A549 (cell line): ENCODE data around the gene PCDH9.

Experiments
- HEYL ChIP-seq: fragments of 250-450 bp; sonication (Bioruptor Pico); IDR thresholded peaks from 2 replicates; pipeline ENCODE4 v1.8.0; 2021; ENCODE audit warnings: mild to moderate bottlenecking, moderate library complexity
- POLR2A ChIP-seq: IDR thresholded peaks from 2 replicates; pipeline ENCODE4 v1.6.1; 2012; ENCODE audit warnings: mild to moderate bottlenecking, low read length
- RCOR1 ChIP-seq: fragments of 150-350 bp; IDR thresholded peaks from 2 replicates; pipeline ENCODE4 v1.6.1; 2014; ENCODE audit warnings: antibody characterized with exemption, low read length, low read depth
- RFX5 ChIP-seq: fragments of 450-650 bp; IDR thresholded peaks from 2 replicates; pipeline ENCODE4 v1.7.1; 2014; ENCODE audit warnings: antibody characterized with exemption, mild to moderate bottlenecking, moderate library complexity
- RNF2 ChIP-seq: fragments of 200-600 bp; sonication (generic); IDR thresholded peaks from 2 replicates; pipeline ENCODE4 v1.6.1; 2016; ENCODE audit warnings: low read depth, mild to moderate bottlenecking, antibody characterized with exemption, moderate library complexity, borderline replicate concordance
- ZC3H11A ChIP-seq: fragments of 450-650 bp; IDR thresholded peaks from 2 replicates; pipeline ENCODE4 v1.6.1; 2014; ENCODE audit warnings: antibody characterized with exemption, mild to moderate bottlenecking
- ZFP36 ChIP-seq: fragments of 450-650 bp; IDR thresholded peaks from 2 replicates; pipeline ENCODE4 v1.6.1; 2014; ENCODE audit warnings: borderline replicate concordance; ENCODE audit not compliant: partially characterized antibody
- ZSCAN20 ChIP-seq: fragments of 250-450 bp; sonication (Bioruptor Pico); IDR thresholded peaks from 2 replicates; pipeline ENCODE4 v1.8.0; 2022; ENCODE audit warnings: mild to moderate bottlenecking, moderate library complexity
- TF ChIP-seq, protein P1 (sequence below): fragments of >200 bp; sonication (Bioruptor Twin); formaldehyde crosslinking; IDR thresholded peaks from 3 replicates; pipeline ENCODE4 v1.5.1; 2016
- TF ChIP-seq, protein P2 (sequence below): fragments of >200 bp; sonication (Bioruptor Twin); formaldehyde crosslinking; IDR thresholded peaks from 2 replicates; pipeline ENCODE4 v1.6.1; 2016
- TF ChIP-seq, protein P3 (sequence below): fragments of 200-600 bp; sonication (generic); IDR thresholded peaks from 2 replicates; pipeline ENCODE4 v1.6.1; 2016; ENCODE audit warnings: antibody characterized with exemption, mild to moderate bottlenecking, moderate library complexity
- TF ChIP-seq, protein P4 (sequence below): IDR thresholded peaks from 2 replicates; pipeline ENCODE4 v1.6.1; 2012

DNA sequence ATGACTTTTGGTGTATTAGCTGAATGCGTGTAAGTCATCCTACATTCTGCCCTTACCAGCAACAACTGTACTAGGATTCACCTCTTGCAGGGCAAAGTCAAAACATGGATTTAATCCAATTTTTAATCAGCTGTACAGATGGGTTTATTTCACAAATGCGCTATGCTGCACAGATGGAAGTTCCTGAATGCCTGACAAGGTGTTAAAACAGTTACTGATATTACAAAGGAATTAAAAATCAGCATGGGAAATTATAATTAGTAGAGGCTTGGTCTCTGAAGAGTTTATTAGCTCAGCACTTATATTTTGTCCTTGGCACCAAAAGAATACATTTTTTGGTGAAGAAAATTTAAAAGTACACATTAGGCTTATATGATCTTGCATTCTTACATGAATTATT lies 448.9 kb downstream of the PCDH9 start:
- TF ChIP-seq, protein P1, sequence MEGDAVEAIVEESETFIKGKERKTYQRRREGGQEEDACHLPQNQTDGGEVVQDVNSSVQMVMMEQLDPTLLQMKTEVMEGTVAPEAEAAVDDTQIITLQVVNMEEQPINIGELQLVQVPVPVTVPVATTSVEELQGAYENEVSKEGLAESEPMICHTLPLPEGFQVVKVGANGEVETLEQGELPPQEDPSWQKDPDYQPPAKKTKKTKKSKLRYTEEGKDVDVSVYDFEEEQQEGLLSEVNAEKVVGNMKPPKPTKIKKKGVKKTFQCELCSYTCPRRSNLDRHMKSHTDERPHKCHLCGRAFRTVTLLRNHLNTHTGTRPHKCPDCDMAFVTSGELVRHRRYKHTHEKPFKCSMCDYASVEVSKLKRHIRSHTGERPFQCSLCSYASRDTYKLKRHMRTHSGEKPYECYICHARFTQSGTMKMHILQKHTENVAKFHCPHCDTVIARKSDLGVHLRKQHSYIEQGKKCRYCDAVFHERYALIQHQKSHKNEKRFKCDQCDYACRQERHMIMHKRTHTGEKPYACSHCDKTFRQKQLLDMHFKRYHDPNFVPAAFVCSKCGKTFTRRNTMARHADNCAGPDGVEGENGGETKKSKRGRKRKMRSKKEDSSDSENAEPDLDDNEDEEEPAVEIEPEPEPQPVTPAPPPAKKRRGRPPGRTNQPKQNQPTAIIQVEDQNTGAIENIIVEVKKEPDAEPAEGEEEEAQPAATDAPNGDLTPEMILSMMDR, result no peak
- TF ChIP-seq, protein P2, sequence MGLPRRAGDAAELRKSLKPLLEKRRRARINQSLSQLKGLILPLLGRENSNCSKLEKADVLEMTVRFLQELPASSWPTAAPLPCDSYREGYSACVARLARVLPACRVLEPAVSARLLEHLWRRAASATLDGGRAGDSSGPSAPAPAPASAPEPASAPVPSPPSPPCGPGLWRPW, result no peak
- no peak for TF ChIP-seq POLR2A
- no peak for TF ChIP-seq ZSCAN20 (CRISPR knock-in tag)
- no peak for TF ChIP-seq RNF2
- TF ChIP-seq ZC3H11A, result no peak
- TF ChIP-seq, protein P3, sequence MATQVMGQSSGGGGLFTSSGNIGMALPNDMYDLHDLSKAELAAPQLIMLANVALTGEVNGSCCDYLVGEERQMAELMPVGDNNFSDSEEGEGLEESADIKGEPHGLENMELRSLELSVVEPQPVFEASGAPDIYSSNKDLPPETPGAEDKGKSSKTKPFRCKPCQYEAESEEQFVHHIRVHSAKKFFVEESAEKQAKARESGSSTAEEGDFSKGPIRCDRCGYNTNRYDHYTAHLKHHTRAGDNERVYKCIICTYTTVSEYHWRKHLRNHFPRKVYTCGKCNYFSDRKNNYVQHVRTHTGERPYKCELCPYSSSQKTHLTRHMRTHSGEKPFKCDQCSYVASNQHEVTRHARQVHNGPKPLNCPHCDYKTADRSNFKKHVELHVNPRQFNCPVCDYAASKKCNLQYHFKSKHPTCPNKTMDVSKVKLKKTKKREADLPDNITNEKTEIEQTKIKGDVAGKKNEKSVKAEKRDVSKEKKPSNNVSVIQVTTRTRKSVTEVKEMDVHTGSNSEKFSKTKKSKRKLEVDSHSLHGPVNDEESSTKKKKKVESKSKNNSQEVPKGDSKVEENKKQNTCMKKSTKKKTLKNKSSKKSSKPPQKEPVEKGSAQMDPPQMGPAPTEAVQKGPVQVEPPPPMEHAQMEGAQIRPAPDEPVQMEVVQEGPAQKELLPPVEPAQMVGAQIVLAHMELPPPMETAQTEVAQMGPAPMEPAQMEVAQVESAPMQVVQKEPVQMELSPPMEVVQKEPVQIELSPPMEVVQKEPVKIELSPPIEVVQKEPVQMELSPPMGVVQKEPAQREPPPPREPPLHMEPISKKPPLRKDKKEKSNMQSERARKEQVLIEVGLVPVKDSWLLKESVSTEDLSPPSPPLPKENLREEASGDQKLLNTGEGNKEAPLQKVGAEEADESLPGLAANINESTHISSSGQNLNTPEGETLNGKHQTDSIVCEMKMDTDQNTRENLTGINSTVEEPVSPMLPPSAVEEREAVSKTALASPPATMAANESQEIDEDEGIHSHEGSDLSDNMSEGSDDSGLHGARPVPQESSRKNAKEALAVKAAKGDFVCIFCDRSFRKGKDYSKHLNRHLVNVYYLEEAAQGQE, result no peak
- TF ChIP-seq, protein P4, sequence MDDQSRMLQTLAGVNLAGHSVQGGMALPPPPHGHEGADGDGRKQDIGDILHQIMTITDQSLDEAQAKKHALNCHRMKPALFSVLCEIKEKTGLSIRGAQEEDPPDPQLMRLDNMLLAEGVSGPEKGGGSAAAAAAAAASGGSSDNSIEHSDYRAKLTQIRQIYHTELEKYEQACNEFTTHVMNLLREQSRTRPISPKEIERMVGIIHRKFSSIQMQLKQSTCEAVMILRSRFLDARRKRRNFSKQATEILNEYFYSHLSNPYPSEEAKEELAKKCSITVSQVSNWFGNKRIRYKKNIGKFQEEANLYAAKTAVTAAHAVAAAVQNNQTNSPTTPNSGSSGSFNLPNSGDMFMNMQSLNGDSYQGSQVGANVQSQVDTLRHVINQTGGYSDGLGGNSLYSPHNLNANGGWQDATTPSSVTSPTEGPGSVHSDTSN, result no peak
- TF ChIP-seq RFX5, result no peak
- no peak for TF ChIP-seq RCOR1
- TF ChIP-seq ZFP36, result no peak
- no peak for TF ChIP-seq HEYL (CRISPR knock-in tag)
